NT2/D1 (cell line): ENCODE data around the gene GTPBP4.
"Not testable (repeated sequence)": the region's sequence is repeated elsewhere in the genome, so short reads cannot be mapped to it uniquely, and the experiment has no call there.

ENCODE experiments used
- DNase-seq: peaks from one replicate; pipeline ENCODE4 v3.0.0-alpha.2; 2011; ENCODE audit warnings: low read depth, low spot score
- H3K27me3 ChIP-seq: 2 replicates; pipeline ENCODE4 v1.6.0; 2011; ENCODE audit warnings: mild to moderate bottlenecking; ENCODE audit not compliant: insufficient read length, insufficient read depth
- H3K36me3 ChIP-seq: 2 replicates; pipeline ENCODE4 v1.6.1; 2011; ENCODE audit warnings: mild to moderate bottlenecking, low read length, mixed read lengths; ENCODE audit not compliant: insufficient read depth, insufficient read length
- H3K4me1 ChIP-seq: 2 replicates; pipeline ENCODE4 v1.5.1; 2011; ENCODE audit not compliant: insufficient read depth, insufficient read length
- H3K4me3 ChIP-seq: 2 replicates; pipeline ENCODE4 v1.5.1; 2011; ENCODE audit warnings: low read depth; ENCODE audit not compliant: insufficient read length
- H3K9ac ChIP-seq: 2 replicates; pipeline ENCODE4 v1.6.0; 2011; ENCODE audit warnings: low read depth; ENCODE audit not compliant: insufficient read length
- H3K9me3 ChIP-seq: 2 replicates; pipeline ENCODE4 v1.5.1; 2011; ENCODE audit warnings: mild to moderate bottlenecking, low read length; ENCODE audit not compliant: insufficient read depth
- SUZ12 ChIP-seq: IDR thresholded peaks from 2 replicates; pipeline ENCODE4 v1.6.1; 2011; ENCODE audit not compliant: insufficient read length, insufficient read depth; ENCODE audit errors: extremely low read depth
- YY1 ChIP-seq: IDR thresholded peaks from 2 replicates; pipeline ENCODE4 v1.6.1; 2011; ENCODE audit not compliant: insufficient read length, insufficient read depth
- ZNF274 ChIP-seq: IDR thresholded peaks from 2 replicates; pipeline ENCODE4 v1.6.1; 2011; ENCODE audit warnings: mild to moderate bottlenecking, low read depth, low read length

GTPBP4 gene

GRCh38 chr10:1026578-1026977 lies 38.3 kb downstream of the GTPBP4 start:
- no peak overlapping the region for H3K9ac ChIP-seq
- no peaks in the 10 kb centered on the region for H3K4me1 ChIP-seq
- no peak for DNase-seq
- no peak overlapping the region for H3K4me3 ChIP-seq
- TF ChIP-seq SUZ12 (no peak), YY1 (no peak), ZNF274 (no peak)
- H3K9me3 ChIP-seq = no peaks in the 10 kb centered on the region
- H3K36me3 ChIP-seq = no peaks in the 10 kb centered on the region
- no peaks in the 10 kb centered on the region for H3K27me3 ChIP-seq

- no peak for DNase-seq
- Histone ChIP-seq H3K27me3 (no peaks in the 10 kb centered on the region), H3K4me3 (no peak overlapping the region), H3K4me1 (no peaks in the 10 kb centered on the region), H3K36me3 (no peaks in the 10 kb centered on the region), H3K9me3 (no peaks in the 10 kb centered on the region), H3K9ac (no peak overlapping the region)
- no peak for TF ChIP-seq SUZ12
- no peak for TF ChIP-seq ZNF274
- no peak for TF ChIP-seq YY1
These were observed 41.6 kb downstream of the GTPBP4 start for GRCh38 chr10:1029838-1030237.

- peaks cover 2% of the 10 kb centered on the region for H3K36me3 ChIP-seq
- no peaks in the 10 kb centered on the region for H3K4me1 ChIP-seq
- H3K9me3 ChIP-seq = no peaks in the 10 kb centered on the region
- DNase-seq = no peak
- H3K27me3 ChIP-seq = no peaks in the 10 kb centered on the region
- H3K4me3 ChIP-seq = no peak overlapping the region
- no peak overlapping the region for H3K9ac ChIP-seq
- TF ChIP-seq ZNF274 (no peak), YY1 (no peak), SUZ12 (no peak)
These were observed 45.4 kb downstream of the GTPBP4 start for GRCh38 chr10:1033601-1034000.

GRCh38 chr10:1034758-1035157 lies 46.5 kb downstream of the GTPBP4 start:
- TF ChIP-seq SUZ12 (no peak), ZNF274 (no peak), YY1 (no peak)
- Histone ChIP-seq H3K36me3 (peaks cover 10% of the 10 kb centered on the region), H3K4me1 (no peaks in the 10 kb centered on the region), H3K4me3 (no peak overlapping the region), H3K27me3 (no peaks in the 10 kb centered on the region), H3K9me3 (no peaks in the 10 kb centered on the region), H3K9ac (no peak overlapping the region)
- no peak for DNase-seq

GRCh38 chr10:1035201-1035600 lies 47.0 kb downstream of the GTPBP4 start:
- no peaks in the 10 kb centered on the region for H3K9me3 ChIP-seq
- H3K4me1 ChIP-seq = no peaks in the 10 kb centered on the region
- H3K4me3 ChIP-seq = no peak overlapping the region
- TF ChIP-seq SUZ12 (no peak), YY1 (no peak), ZNF274 (no peak)
- H3K36me3 ChIP-seq = peaks cover 14% of the 10 kb centered on the region
- H3K27me3 ChIP-seq = no peaks in the 10 kb centered on the region
- no peak for DNase-seq
- no peak overlapping the region for H3K9ac ChIP-seq

- TF ChIP-seq YY1 = no peak
- TF ChIP-seq SUZ12 = no peak
- no peak for TF ChIP-seq ZNF274
- DNase-seq = no peak
- no peak overlapping the region for H3K4me3 ChIP-seq
These were observed 48.1 kb downstream of the GTPBP4 start for GRCh38 chr10:1036341-1036791.

GRCh38 chr10:1037098-1037497 lies 48.9 kb downstream of the GTPBP4 start:
- no peaks in the 10 kb centered on the region for H3K27me3 ChIP-seq
- H3K9me3 ChIP-seq = no peaks in the 10 kb centered on the region
- no peak for TF ChIP-seq SUZ12
- no peak for TF ChIP-seq ZNF274
- TF ChIP-seq YY1 = no peak
- H3K9ac ChIP-seq = no peak overlapping the region
- H3K4me1 ChIP-seq = no peaks in the 10 kb centered on the region
- no peak for DNase-seq
- no peak overlapping the region for H3K4me3 ChIP-seq
- H3K36me3 ChIP-seq = peaks cover 29% of the 10 kb centered on the region

More at GRCh38 chr10:1036341-1036791, 48.1 kb downstream of the GTPBP4 start:
- Histone ChIP-seq H3K9ac (no peak overlapping the region), H3K36me3 (peaks cover 22% of the 10 kb centered on the region), H3K27me3 (no peaks in the 10 kb centered on the region), H3K4me1 (no peaks in the 10 kb centered on the region), H3K9me3 (no peaks in the 10 kb centered on the region)

GRCh38 chr10:1038769-1039168 lies 50.5 kb downstream of the GTPBP4 start:
- not testable (repeated sequence) for DNase-seq, H3K27me3 ChIP-seq, H3K4me3 ChIP-seq, H3K9me3 ChIP-seq, H3K9ac ChIP-seq, H3K4me1 ChIP-seq
- peaks cover 44% of the 10 kb centered on the region for H3K36me3 ChIP-seq
